Endothelial cell (in vitro differentiated cells): ENCODE data around the gene INS. TPM values are rescaled to one million over a fixed set of nuclear protein-coding genes. Genes with fewer than 3 reads are reported as not detected.

ENCODE experiments used
- DNase-seq: peaks from one replicate; pipeline ENCODE4 v3.0.0; 2021; ENCODE audit warnings: low spot score
- H3K27ac Mint-ChIP-seq: one replicate; pipeline ENCODE4 v1.8.0; 2021; ENCODE audit warnings: mixed read lengths, inconsistent platforms; ENCODE audit not compliant: unreplicated experiment
- H3K27me3 Mint-ChIP-seq: one replicate; pipeline ENCODE4 v1.8.0; 2021; ENCODE audit warnings: mild to moderate bottlenecking, moderate library complexity, mixed read lengths, inconsistent platforms; ENCODE audit not compliant: unreplicated experiment
- H3K36me3 Mint-ChIP-seq: one replicate; pipeline ENCODE4 v1.8.0; 2021; ENCODE audit warnings: mild to moderate bottlenecking, low read depth, mixed read lengths, inconsistent platforms; ENCODE audit not compliant: unreplicated experiment
- H3K4me1 Mint-ChIP-seq: one replicate; pipeline ENCODE4 v1.8.0; 2021; ENCODE audit warnings: mild to moderate bottlenecking, mixed read lengths, inconsistent platforms; ENCODE audit not compliant: unreplicated experiment
- H3K4me3 Mint-ChIP-seq: one replicate; pipeline ENCODE4 v1.8.0; 2021; ENCODE audit warnings: mild to moderate bottlenecking, mixed read lengths, inconsistent platforms; ENCODE audit not compliant: unreplicated experiment
- H3K9me3 Mint-ChIP-seq: one replicate; pipeline ENCODE4 v1.8.0; 2021; ENCODE audit warnings: mixed read lengths, inconsistent platforms; ENCODE audit not compliant: unreplicated experiment
- CTCF ChIP-seq: fragments of 200-600 bp; sonication (generic); IDR thresholded peaks from one replicate; pipeline ENCODE4 v1.5.0; 2021; ENCODE audit warnings: antibody characterized with exemption; ENCODE audit not compliant: unreplicated experiment
- microRNA-seq: library from miRNA; unstranded; fragments of <30 nt; microRNA quantifications from one replicate; pipeline ENCODE4, GENCODE V29; 2020; ENCODE audit not compliant: unreplicated experiment
- total RNA-seq: library from RNA; stranded (reverse); fragmentation: NEBNext Ultra II Directional; extraction: Animal tissue kit (Norgen Biotek cat#: 25700); gene quantifications from one replicate; pipeline ENCODE4 v1.2.1, GENCODE V29; 2021; ENCODE audit not compliant: unreplicated experiment

The INS gene
- total RNA-seq, 1 donor from 2014 or later = not detected

- no peak for TF ChIP-seq CTCF
- no peak overlapping the region for H3K27ac Mint-ChIP-seq
- H3K9me3 Mint-ChIP-seq = peaks cover 6% of the 10 kb centered on the region
- peaks cover 6% of the 10 kb centered on the region for H3K4me1 Mint-ChIP-seq
- H3K36me3 Mint-ChIP-seq = peaks cover 6% of the 10 kb centered on the region
- H3K4me3 Mint-ChIP-seq = no peak overlapping the region
- DNase-seq = no peak
- no peaks in the 10 kb centered on the region for H3K27me3 Mint-ChIP-seq
Measured at GRCh38 chr11:2113776-2114175, 47.2 kb downstream of the INS start.

DNA sequence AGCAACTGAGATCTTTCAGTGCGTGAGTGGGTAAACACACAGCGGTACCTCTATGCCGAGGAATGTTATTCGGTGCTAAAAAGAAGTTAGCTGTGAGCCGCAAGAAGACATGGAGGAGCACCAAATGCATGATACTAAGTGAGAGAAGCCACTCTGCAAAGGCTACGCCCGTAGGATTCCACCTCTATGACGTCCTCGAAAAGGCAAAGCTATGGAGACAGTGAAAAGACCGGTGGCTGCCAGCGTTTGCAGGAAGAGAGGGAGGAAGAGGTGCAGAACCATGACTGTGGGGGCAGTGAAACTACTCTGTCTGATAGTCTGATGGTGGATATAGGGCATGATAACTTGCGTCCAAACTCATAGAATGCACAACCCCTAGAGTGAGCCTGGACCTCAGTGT, 50.5 kb downstream of the INS start:
- Mint-ChIP-seq H3K9me3 (no peaks in the 10 kb centered on the region), H3K4me1 (peaks cover 6% of the 10 kb centered on the region), H3K27me3 (no peaks in the 10 kb centered on the region), H3K4me3 (no peak overlapping the region), H3K36me3 (no peaks in the 10 kb centered on the region), H3K27ac (no peak overlapping the region)
- no peak for TF ChIP-seq CTCF
- no peak for DNase-seq

Small RNA genes within 50 kb of the gene (microRNA-seq; reads per million reads assigned to microRNA genes)
- gene MIR4686 (not detected), gene MIR483 (3.4 reads per million, percentile 41 among the genes with 10 or more reads in this experiment)

Other genes starting within 250 kb of the INS start
- gene TNNT3, start 241.5 kb downstream of the INS start, total RNA-seq = not detected
- gene MRPL23, start 213.9 kb downstream of the INS start, total RNA-seq = 29.2 TPM
- gene H19, start 163.4 kb downstream of the INS start, total RNA-seq = not detected
- 2.1 TPM for gene IGF2, start 21.8 kb downstream of the INS start, total RNA-seq
- gene TH, start 10.6 kb upstream of the INS start, total RNA-seq = not detected
- gene ASCL2, start 109.4 kb upstream of the INS start, total RNA-seq = not detected
- gene C11orf21, start 140.7 kb upstream of the INS start, total RNA-seq = 0.13 TPM
- gene TSPAN32, start 140.8 kb upstream of the INS start, total RNA-seq = 0.23 TPM
- 424 TPM for gene CD81, start 216.1 kb upstream of the INS start, total RNA-seq
- gene TSSC4, start 239.5 kb upstream of the INS start, total RNA-seq = 48.4 TPM